Psoas muscle (tissue), 8 donors: ENCODE results near the gene SLC8B1. TPM values are rescaled to one million over a fixed set of nuclear protein-coding genes. Genes with fewer than 3 reads are reported as not detected.

Experiments used
- ATAC-seq, 4 donors: fragments of 200-7000 bp; cut with Tn5 transposase; one replicate each; pipeline ENCODE4 v1.9.1; 2020; ENCODE audit warnings: moderate library complexity in 3 of 4, mild to moderate bottlenecking in 2 of 4
- DNase-seq, 2 donors: peaks; one replicate each; pipeline ENCODE4 v3.0.0-alpha.2; 2020
- H3K27ac ChIP-seq: fragments of 200-600 bp; one replicate; pipeline ENCODE4 v1.8.0; 2022
- H3K27me3 ChIP-seq, 3 donors: fragments of 200-600 bp in 1 of 3; one replicate each; pipeline versions ENCODE4 v1.6.1 to v1.8.0; 2013 to 2022; ENCODE audit warnings: low read length in 2 of 3, mild to moderate bottlenecking in 2 of 3, moderate library complexity in 1 of 3; ENCODE audit not compliant: insufficient read depth in 3 of 3
- H3K36me3 ChIP-seq, 2 donors: fragments of 200-600 bp in 1 of 2; one replicate each; pipeline versions ENCODE4 v1.6.1 to v1.8.0; 2013 to 2022; ENCODE audit warnings: low read depth in 1 of 2, mild to moderate bottlenecking in 1 of 2, moderate library complexity in 1 of 2; ENCODE audit not compliant: insufficient read depth in 1 of 2
- H3K4me1 ChIP-seq: fragments of 200-600 bp; one replicate; pipeline ENCODE4 v1.8.0; 2022
- H3K4me3 ChIP-seq: fragments of 200-600 bp; one replicate; pipeline ENCODE4 v1.8.0; 2022; ENCODE audit warnings: mild to moderate bottlenecking
- H3K9me3 ChIP-seq: fragments of 200-600 bp; one replicate; pipeline ENCODE4 v1.8.0; 2022
- WGBS, 3 donors: extraction: QIAGEN DNeasy Blood & Tissue Kit; methylation state at CpG; one replicate each; pipeline versions ENCODE4 v1.1.6 to v1.1.7; 2013; 5-methylcytosine and 5-hydroxymethylcytosine counted together
- intact Hi-C, 2 donors: fragments of 100-400 bp; cut with DNase I; formaldehyde crosslinking; loops; one replicate each; pipeline versions ENCODE4 v1.11.0 to v1.14.2; 2022
- polyA plus RNA-seq, 3 donors: library from polyadenylated mRNA; stranded (reverse); fragments of 200-250 nt; gene quantifications; one replicate each; pipeline ENCODE4 v1.2.3, GENCODE V29; 2013
- total RNA-seq, 4 donors: library from RNA; stranded (reverse); fragmentation: NEBNext Ultra II Directional in 2 of 4; extraction: Animal tissue kit (Norgen Biotek cat#: 25700) in 2 of 4; gene quantifications; one replicate each; pipeline versions ENCODE4 v1.2.1 to v1.2.4, GENCODE V29; 2021 to 2023
- TF ChIP-seq, protein P1 (sequence below): fragments of 200-600 bp; IDR thresholded peaks from one replicate; pipeline ENCODE4 v1.8.0; 2022; ENCODE audit warnings: antibody characterized with exemption
- donor health status: healthy with polysubstance abuse.
- donor health status: DM: no; HTN: no; CAD: no; lungs with moderate emphysema.
- donor health status: Bipolar disorder and iron deficiency.
- donor health status: healthy.
- donor health status: DM: yes; HTN: yes; CAD: no.
- donor health status: DM: no; HTN: no; CAD: no.
- donor health status: DM: no; HTN: no; CAD: no.
- donor health status: DM: yes; HTN: yes; CAD: no.

SLC8B1 gene
- total and polyA plus RNA-seq, 7 donors = 5.7 to 10.3 (median 9.2) TPM

DNA sequence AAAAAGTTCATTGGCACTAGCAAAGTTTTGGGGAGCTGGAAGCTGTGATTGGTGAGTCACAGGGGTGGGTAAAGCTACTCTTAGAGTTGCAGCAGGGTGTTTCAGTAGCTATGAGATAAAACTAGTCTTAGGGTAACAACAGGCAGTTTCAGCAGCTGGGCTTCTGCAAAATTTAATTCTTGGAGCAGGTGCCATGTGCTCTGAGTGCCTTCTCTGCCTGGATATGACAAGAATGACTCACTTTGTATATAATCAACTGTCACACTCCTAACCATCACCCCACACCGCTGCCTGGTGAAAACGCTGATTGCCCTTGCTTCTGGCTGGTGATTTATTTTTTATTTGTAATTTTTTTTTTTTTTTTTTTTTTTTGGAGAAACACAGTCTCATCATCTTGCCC lies 13.0 kb upstream of the SLC8B1 start:
- Histone ChIP-seq H3K4me3 (no peak overlapping the region), H3K27me3 (no peaks in the 10 kb centered on the region), H3K4me1 (no peaks in the 10 kb centered on the region), H3K9me3 (no peaks in the 10 kb centered on the region), H3K36me3 (no peaks in the 10 kb centered on the region), H3K27ac (no peak overlapping the region)
- no peak for ATAC-seq
- intact Hi-C loops = no loop called here
- TF ChIP-seq, protein P1, sequence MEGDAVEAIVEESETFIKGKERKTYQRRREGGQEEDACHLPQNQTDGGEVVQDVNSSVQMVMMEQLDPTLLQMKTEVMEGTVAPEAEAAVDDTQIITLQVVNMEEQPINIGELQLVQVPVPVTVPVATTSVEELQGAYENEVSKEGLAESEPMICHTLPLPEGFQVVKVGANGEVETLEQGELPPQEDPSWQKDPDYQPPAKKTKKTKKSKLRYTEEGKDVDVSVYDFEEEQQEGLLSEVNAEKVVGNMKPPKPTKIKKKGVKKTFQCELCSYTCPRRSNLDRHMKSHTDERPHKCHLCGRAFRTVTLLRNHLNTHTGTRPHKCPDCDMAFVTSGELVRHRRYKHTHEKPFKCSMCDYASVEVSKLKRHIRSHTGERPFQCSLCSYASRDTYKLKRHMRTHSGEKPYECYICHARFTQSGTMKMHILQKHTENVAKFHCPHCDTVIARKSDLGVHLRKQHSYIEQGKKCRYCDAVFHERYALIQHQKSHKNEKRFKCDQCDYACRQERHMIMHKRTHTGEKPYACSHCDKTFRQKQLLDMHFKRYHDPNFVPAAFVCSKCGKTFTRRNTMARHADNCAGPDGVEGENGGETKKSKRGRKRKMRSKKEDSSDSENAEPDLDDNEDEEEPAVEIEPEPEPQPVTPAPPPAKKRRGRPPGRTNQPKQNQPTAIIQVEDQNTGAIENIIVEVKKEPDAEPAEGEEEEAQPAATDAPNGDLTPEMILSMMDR = no peak
- 51 to 74% (median 65%) methylated on average over 2 of the region's 2 CpGs for WGBS, 3 donors
- peak in 1 of 2 donors; percentile 1 for DNase-seq

- Histone ChIP-seq H3K27me3 (no peaks in the 10 kb centered on the region), H3K36me3 (no peaks in the 10 kb centered on the region), H3K4me3 (no peak overlapping the region), H3K9me3 (no peaks in the 10 kb centered on the region), H3K27ac (no peak overlapping the region), H3K4me1 (no peaks in the 10 kb centered on the region)
- intact Hi-C loops = no loop called here
- ATAC-seq (no peak), DNase-seq (no peak)
- 91 to 97% (median 92%) methylated on average over 3 of the region's 3 CpGs for WGBS, 3 donors
- TF ChIP-seq, protein P1 = no peak
Measured at GRCh38 chr12:113347107-113347506, 12.2 kb upstream of the SLC8B1 start.

- Histone ChIP-seq H3K27me3 (no peaks in the 10 kb centered on the region), H3K9me3 (no peaks in the 10 kb centered on the region), H3K27ac (no peak overlapping the region), H3K4me1 (no peaks in the 10 kb centered on the region), H3K4me3 (no peak overlapping the region), H3K36me3 (no peaks in the 10 kb centered on the region)
- intact Hi-C loops = no loop called here
- WGBS, 3 donors = 81 to 91% (median 86%) methylated on average over 5 of the region's 5 CpGs
- TF ChIP-seq, protein P1 = no peak
- DNase-seq (no peak), ATAC-seq (no peak)
Measured at GRCh38 chr12:113346353-113346752, 11.4 kb upstream of the SLC8B1 start.

DNA sequence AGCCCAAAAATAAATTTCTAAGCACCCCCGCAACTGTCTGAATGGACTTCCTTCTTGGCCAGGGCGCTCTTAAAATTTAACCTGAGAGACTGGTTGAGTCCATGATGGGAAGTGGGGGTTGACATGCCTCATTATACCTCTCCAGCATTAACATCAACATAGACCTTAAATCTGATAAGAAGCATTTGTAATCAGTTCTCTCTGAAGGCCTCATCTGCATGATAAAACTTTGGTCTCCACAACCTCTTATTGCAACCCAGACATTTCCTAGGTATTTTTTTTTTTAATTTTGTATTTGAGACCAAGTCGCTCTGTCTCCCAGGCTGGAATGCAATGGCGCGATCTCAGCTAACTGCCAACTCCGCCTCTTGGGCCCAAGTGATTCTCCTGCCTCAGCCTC lies 10.4 kb upstream of the SLC8B1 start:
- no peaks in the 10 kb centered on the region for H3K9me3 ChIP-seq
- no peaks in the 10 kb centered on the region for H3K27me3 ChIP-seq
- intact Hi-C loops = no loop called here
- no peaks in the 10 kb centered on the region for H3K36me3 ChIP-seq
- no peaks in the 10 kb centered on the region for H3K4me1 ChIP-seq
- TF ChIP-seq, protein P1 = no peak
- no peak overlapping the region for H3K27ac ChIP-seq
- no peak overlapping the region for H3K4me3 ChIP-seq
- no peak for DNase-seq
- no peak for ATAC-seq
- WGBS, 3 donors = 94 to 96% (median 95%) methylated on average over 6 of the region's 6 CpGs

- no peak overlapping the region for H3K4me3 ChIP-seq
- no peak overlapping the region for H3K27ac ChIP-seq
- ATAC-seq (no peak), DNase-seq (no peak)
- no peaks in the 10 kb centered on the region for H3K36me3 ChIP-seq
- H3K27me3 ChIP-seq = no peaks in the 10 kb centered on the region
- H3K4me1 ChIP-seq = no peaks in the 10 kb centered on the region
- intact Hi-C loops = no loop called here
- H3K9me3 ChIP-seq = no peaks in the 10 kb centered on the region
- TF ChIP-seq, protein P1 = no peak
- WGBS, 3 donors = 85 to 91% (median 88%) methylated on average over 6 of the region's 6 CpGs
Measured at GRCh38 chr12:113341535-113341934, 6.6 kb upstream of the SLC8B1 start.
